Upper lobe of right lung (tissue), 1 donor: ENCODE data around the gene SLC6A12. TPM values are rescaled to one million over a fixed set of nuclear protein-coding genes. Genes with fewer than 3 reads are reported as not detected.
A peak's percentile ranks its signal among the peaks of the same experiment; 100 is the strongest.

Experiments used
- ATAC-seq: fragments of 200-7000 bp; cut with Tn5 transposase; one replicate; pipeline ENCODE4 v1.9.1; 2020; ENCODE audit warnings: mild to moderate bottlenecking, moderate library complexity
- DNase-seq: peaks from one replicate; pipeline ENCODE4 v3.0.0-alpha.2; 2020
- H3K27ac ChIP-seq: fragments of 200-600 bp; one replicate; pipeline ENCODE4 v1.8.0; 2022
- H3K27me3 ChIP-seq: fragments of 200-600 bp; one replicate; pipeline ENCODE4 v1.8.0; 2022; ENCODE audit warnings: mild to moderate bottlenecking
- H3K36me3 ChIP-seq: fragments of 200-600 bp; one replicate; pipeline ENCODE4 v1.8.0; 2022
- H3K4me1 ChIP-seq: fragments of 200-600 bp; one replicate; pipeline ENCODE4 v1.8.0; 2022
- H3K4me3 ChIP-seq: fragments of 200-600 bp; one replicate; pipeline ENCODE4 v1.8.0; 2022; ENCODE audit warnings: mild to moderate bottlenecking
- H3K9me3 ChIP-seq: fragments of 200-600 bp; one replicate; pipeline ENCODE4 v1.8.0; 2022
- CTCF ChIP-seq: fragments of 200-600 bp; IDR thresholded peaks from one replicate; pipeline ENCODE4 v1.8.0; 2022; ENCODE audit warnings: antibody characterized with exemption
- intact Hi-C: fragments of 100-400 bp; cut with DNase I; formaldehyde crosslinking; loops from one replicate; pipeline ENCODE4 v1.11.0; 2022
- total RNA-seq: library from RNA; stranded (reverse); fragmentation: NEBNext Ultra II Directional; extraction: Animal tissue kit (Norgen Biotek cat#: 25700); gene quantifications from one replicate; pipeline ENCODE4 v1.2.1, GENCODE V29; 2021
- donor health status: DM: no; HTN: yes; CAD: no; lungs with severe emphysema.

The SLC6A12 gene
- total RNA-seq, 1 donor from 2014 or later, result 11.1 TPM

GRCh38 chr12:224330-224729 is 10.4 kb upstream of the SLC6A12 start:
- ATAC-seq (no peak), DNase-seq (peak; percentile 39)
- no peak for TF ChIP-seq CTCF
- Histone ChIP-seq H3K4me1 (no peaks in the 10 kb centered on the region), H3K27ac (no peak overlapping the region), H3K36me3 (no peaks in the 10 kb centered on the region), H3K27me3 (no peaks in the 10 kb centered on the region), H3K4me3 (no peak overlapping the region), H3K9me3 (no peaks in the 10 kb centered on the region)
- intact Hi-C loops, result no loop called here

- Histone ChIP-seq H3K27me3 (no peaks in the 10 kb centered on the region), H3K4me3 (no peak overlapping the region), H3K36me3 (no peaks in the 10 kb centered on the region), H3K9me3 (no peaks in the 10 kb centered on the region), H3K4me1 (no peaks in the 10 kb centered on the region), H3K27ac (no peak overlapping the region)
- TF ChIP-seq CTCF, result no peak
- intact Hi-C loops, result no loop called here
- DNase-seq (no peak), ATAC-seq (no peak)
These were observed 9.9 kb upstream of the SLC6A12 start for GRCh38 chr12:223841-224240.

GRCh38 chr12:221736-222135 is 7.8 kb upstream of the SLC6A12 start:
- no peak for TF ChIP-seq CTCF
- no peaks in the 10 kb centered on the region for H3K9me3 ChIP-seq
- H3K36me3 ChIP-seq, result no peaks in the 10 kb centered on the region
- H3K27me3 ChIP-seq, result no peaks in the 10 kb centered on the region
- intact Hi-C loops, result no loop called here
- DNase-seq, result no peak
- H3K4me1 ChIP-seq, result no peaks in the 10 kb centered on the region
- ATAC-seq, result no peak
- no peak overlapping the region for H3K27ac ChIP-seq
- no peak overlapping the region for H3K4me3 ChIP-seq

GRCh38 chr12:220946-221550 is 7.1 kb upstream of the SLC6A12 start:
- intact Hi-C loops, result no loop called here
- H3K4me3 ChIP-seq, result no peak overlapping the region
- no peaks in the 10 kb centered on the region for H3K27me3 ChIP-seq
- no peaks in the 10 kb centered on the region for H3K9me3 ChIP-seq
- no peak overlapping the region for H3K27ac ChIP-seq
- no peaks in the 10 kb centered on the region for H3K36me3 ChIP-seq
- no peak for DNase-seq
- no peaks in the 10 kb centered on the region for H3K4me1 ChIP-seq
- TF ChIP-seq CTCF, result no peak
- ATAC-seq, result peak; percentile 5

- Histone ChIP-seq H3K36me3 (no peaks in the 10 kb centered on the region), H3K27me3 (no peaks in the 10 kb centered on the region), H3K4me3 (no peak overlapping the region), H3K9me3 (no peaks in the 10 kb centered on the region), H3K27ac (no peak overlapping the region), H3K4me1 (no peaks in the 10 kb centered on the region)
- ATAC-seq, result no peak
- TF ChIP-seq CTCF, result no peak
- DNase-seq, result no peak
- intact Hi-C loops, result no loop called here
These were observed 6.5 kb upstream of the SLC6A12 start for GRCh38 chr12:220491-220890.

- no peaks in the 10 kb centered on the region for H3K27me3 ChIP-seq
- H3K4me1 ChIP-seq, result no peaks in the 10 kb centered on the region
- no peaks in the 10 kb centered on the region for H3K9me3 ChIP-seq
- ATAC-seq, result peak; percentile 96
- no peak overlapping the region for H3K4me3 ChIP-seq
- peak; percentile 89 for DNase-seq
- peak; percentile 66 for TF ChIP-seq CTCF
- H3K27ac ChIP-seq, result no peak overlapping the region
- no peaks in the 10 kb centered on the region for H3K36me3 ChIP-seq
- intact Hi-C loops, result no loop called here
These were observed 6.0 kb upstream of the SLC6A12 start for GRCh38 chr12:219891-220352.
